NCI-H345 treated with DMSO at 0.1 percent for 48 hours (cell line): Measurements from ENCODE around the gene PPP1R12B.
"Not testable (repeated sequence)": the region's sequence is repeated elsewhere in the genome, so short reads cannot be mapped to it uniquely, and the experiment has no call there.

Experiments
- DNase-seq: peaks from one replicate; lab custom pipeline; 2025; ENCODE audit not compliant: unreplicated experiment; lab: John Stamatoyannopoulos, UW

The PPP1R12B gene

DNA sequence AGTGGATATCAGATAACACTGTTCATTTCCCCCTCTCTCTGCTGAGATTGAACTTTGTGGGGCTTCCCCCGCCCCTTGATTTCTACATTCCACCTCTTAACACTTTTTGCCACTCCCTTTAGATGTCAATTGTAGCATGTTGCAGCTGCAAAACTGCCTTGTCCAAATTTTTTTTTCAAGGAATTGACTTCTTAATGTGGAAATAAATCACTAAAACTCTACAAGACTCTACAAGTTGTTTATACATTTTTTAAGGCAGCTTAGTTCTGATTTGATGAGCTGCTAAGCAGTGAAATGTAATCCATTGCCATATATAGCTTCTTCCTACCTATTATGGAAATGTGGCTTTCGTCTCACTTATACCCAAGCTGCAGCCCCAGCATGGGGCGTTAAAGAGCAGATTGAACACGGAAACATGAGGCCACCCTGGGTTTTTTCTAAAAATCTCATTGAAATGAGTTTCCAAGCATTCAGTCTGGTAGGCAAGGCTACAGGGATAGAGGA, 229.6 kb downstream of the PPP1R12B start:
- DNase-seq, result no peak

DNA sequence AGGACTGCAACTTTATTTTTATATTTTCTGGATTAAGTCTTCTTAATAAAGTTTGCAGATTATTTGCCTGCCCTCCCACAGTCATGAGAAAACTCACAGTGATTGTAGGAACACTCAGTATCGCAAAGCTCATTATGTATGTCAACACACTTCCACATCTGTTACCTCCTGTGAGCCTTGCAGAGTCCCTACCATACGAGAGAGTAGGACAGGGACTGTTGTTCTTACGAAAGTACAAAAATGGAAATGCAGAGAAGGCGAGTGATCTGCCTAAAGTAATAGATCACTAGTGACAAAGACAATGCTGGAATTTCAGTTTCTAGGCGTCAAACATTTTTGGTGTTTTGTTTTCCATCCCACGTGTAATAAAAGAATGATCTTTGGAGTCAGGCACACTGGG, 230.1 kb downstream of the PPP1R12B start:
- no peak for DNase-seq

DNA sequence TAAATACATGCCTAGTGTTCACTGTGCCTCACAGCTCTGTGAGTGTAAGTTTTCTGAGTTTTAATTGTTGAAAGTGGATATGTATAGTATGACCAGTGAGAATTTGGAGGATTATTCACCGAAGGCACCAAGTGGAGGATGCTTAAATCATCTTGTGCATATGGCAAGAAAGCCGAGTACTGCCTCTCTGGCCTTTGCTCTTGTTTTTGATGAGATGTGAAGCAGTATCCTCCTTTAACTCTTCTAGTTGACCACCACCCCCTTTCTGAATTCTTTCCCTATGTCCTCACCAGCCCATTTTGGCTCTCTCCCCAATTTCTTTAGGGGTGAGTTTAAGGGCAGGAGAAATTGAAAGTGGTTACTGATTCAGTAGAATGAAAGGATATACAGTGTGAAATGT, 231.3 kb downstream of the PPP1R12B start:
- no peak for DNase-seq

DNA sequence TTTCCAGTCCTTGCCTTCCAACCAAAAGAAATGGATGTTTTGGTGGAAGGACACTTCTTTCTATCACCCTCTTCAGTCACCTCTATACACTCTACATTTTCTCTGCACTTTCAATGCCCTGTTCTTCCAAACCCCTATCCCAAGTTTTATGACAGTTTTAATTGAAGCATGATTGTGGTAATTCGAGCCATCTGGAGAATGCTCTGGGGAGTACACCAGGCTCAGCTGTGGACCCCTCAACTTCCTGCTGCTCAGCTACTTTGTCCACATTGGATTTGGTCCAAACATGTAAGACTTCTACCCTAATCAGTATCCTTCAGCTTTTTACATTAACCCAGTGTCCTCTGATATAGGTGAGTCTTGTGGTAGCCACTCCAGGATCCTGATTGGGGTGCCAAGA, 232.1 kb downstream of the PPP1R12B start:
- DNase-seq, result no peak

DNA sequence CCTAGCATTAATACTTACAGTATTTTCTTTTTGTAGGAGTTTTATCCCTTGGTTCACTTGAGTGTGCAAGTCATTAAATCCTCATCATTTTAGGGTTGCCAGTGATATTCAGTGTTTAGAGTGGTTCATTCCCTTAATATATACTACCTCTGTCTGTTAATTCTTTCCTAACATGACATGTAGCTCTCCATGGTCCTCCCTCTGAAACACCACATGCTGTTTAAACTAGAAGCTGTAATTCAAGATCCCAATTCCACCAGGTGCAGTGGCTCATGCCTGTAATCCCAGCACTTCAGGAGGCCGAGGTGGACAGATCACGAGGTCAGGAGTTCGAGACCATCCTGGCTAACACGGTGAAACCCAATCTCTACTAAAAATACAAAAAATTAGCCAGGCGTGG, 233.9 kb downstream of the PPP1R12B start:
- not testable (repeated sequence) for DNase-seq

DNA sequence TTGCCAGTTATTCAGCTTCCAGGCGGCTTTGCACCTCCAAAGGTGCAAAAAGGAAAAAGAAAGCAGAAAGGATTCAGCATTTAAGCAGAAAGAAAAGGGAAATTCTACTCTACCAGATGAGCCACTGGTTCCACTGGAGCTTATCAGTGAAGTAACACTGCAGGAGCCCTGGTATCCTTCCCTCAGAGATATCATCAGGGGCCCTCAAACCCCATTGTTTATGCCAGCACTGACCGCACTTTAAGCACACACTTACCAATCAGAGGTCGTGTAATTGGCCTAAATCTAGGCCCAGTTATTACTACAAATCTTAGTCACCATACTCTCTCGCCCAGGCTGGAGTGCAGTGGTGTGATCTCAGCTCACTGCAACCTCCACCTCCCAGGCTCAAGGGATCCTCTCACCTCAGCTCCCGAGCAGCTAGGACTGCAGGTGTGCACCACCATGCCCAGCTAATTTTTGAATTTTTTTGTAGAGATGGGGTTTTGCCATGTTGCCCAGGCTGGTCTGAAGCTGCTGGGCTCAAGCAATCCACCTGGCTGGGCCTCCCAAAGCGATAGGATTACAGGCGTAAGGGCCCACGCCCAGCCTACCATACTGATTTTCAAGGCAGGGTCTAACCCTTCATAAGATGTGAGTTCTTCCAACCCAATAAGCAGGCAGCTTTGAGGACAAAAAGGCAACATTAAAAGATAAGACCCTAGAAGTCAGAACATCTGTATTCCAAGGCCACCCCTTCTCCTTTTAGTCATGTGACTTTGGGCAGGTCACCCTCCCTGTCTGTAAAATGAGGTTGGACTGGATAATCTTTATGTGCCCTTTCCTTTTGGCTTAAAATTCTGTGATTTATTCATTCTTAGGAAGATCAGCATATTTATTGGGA, 236.4 kb downstream of the PPP1R12B start:
- DNase-seq, result no peak

DNA sequence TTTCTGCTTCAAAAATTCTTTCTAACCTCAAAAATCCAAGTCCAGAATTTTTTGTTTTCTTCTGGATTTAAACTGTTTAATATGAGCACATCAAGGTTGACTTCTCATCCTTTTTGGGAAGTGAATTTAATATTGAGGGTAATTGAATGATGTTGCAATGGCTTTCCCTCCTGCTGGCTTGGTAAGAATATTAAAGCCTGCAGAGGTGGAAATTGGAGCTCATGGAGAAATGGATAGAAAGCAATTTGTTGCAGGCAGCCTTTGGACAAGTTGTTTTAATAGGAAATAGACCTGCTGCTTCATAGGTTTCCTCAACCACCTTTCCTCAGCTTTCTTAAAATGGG, 237.1 kb downstream of the PPP1R12B start:
- DNase-seq, result no peak

DNA sequence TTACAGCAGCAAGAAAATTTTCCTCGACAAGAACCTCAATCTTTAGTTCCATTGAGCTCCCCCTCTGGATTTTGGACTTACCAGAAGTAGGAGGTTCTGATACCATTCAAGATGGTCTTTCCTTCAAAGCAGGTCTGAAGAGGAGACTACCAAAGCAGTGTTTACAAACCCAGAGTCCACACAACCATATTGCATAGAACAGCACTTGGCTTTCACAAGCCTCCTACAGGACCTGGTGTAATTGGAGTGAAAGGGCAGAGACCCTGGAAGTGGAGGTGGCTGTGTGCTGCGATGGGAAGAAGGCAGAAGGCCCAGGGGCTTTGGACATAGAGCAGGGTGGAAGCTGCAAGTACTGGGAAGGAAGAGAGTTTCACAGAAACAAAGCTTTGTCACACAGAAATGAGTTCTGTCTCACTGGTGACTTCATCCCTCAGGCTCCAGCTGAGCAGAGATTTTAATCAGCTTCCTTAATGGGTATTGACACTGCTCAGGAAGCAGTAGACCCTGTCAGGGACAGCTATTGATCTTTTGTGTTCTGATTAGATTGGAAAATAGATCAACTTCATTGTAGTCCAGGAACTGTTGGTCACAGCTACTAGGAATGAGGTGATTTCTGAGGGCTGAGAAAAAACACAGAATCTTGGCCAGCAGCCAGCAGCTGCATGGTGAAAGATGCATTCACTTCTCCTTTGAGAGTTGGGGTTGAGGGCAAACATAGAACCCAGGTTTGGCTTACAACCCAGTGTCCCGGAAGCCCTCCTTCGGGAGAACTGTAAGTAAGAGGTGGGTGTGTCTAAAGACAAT, 237.7 kb downstream of the PPP1R12B start:
- DNase-seq, result peak; percentile 7

DNA sequence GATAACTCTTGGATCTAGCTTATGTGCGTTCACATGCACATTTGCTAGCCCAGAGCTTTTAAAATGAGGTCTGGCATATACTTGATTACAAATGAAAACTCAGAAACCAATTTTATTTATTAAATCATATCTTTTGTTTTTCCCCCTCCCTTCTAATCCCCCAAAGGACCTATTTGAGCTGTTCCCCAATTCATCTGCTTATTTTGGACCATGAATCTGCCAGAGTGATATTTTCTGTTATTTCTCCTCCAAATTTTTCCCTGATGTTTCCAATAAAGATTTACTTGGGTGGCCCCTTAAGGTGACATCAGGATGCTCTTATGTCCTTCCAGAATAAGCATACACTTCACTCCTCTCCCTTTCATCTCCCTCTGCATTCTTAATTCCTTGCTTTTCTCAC, 238.4 kb downstream of the PPP1R12B start:
- DNase-seq, result no peak

DNA sequence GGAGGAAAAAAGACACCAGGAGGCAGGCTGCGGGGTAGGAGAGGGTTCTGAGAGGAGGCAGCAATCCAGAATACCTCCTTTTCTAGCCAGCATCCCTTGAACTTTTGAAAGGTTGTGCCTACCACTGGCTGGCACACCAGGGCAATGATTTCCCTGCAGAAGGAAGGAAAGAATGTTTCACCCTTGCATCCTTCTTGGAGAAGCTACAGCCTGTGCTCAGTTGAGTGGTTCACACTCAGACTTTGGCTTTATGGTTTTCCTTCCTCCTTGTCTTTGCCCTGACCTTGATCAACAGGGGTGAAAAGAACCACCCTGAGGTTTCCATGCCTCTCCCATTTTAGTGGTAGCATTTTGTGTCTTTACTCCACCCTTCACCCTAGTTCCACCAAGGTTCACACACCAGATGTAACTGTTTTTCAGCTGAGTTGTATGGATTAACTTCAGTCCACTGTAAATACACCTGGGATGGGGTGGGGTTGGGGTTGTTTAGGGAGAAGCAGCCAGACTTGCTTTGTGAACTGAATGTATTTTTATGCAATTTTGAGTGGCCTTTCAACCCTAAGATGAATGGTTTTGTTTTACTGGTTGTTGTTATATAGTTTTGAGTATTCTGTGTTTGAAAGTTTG, 239.5 kb downstream of the PPP1R12B start:
- DNase-seq, result no peak

DNA sequence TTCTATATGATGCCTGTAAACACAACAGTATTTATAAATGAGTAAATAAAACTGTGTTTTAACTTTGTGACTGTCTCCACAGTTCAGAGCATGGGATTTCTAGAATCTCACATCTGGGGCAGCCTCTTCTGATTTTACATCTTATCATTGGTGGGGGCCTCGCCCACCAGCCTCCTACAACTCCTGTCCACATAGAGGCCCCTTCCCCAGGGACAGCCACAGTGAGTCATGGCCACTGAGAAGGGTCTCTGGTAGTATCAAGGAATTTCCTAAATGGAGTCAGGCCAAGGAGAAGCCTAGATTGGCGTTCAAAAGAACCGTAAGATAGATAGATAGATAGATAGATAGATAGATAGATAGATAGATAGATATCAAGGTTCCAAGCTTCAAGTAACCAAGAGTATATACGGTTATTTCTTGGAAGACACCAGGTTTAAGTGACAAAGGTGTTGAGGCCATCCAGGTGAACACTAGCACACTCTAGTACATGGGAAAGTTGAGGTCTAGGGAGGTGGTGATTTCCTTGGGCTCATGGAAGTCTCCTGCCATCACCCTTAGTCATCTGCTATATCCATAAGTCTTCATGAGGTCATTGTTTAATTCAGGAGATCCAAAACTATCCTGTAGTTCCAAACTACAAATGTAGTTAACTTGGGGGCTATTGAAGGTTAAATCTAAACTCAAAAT, 240.1 kb downstream of the PPP1R12B start:
- DNase-seq, result no peak

DNA sequence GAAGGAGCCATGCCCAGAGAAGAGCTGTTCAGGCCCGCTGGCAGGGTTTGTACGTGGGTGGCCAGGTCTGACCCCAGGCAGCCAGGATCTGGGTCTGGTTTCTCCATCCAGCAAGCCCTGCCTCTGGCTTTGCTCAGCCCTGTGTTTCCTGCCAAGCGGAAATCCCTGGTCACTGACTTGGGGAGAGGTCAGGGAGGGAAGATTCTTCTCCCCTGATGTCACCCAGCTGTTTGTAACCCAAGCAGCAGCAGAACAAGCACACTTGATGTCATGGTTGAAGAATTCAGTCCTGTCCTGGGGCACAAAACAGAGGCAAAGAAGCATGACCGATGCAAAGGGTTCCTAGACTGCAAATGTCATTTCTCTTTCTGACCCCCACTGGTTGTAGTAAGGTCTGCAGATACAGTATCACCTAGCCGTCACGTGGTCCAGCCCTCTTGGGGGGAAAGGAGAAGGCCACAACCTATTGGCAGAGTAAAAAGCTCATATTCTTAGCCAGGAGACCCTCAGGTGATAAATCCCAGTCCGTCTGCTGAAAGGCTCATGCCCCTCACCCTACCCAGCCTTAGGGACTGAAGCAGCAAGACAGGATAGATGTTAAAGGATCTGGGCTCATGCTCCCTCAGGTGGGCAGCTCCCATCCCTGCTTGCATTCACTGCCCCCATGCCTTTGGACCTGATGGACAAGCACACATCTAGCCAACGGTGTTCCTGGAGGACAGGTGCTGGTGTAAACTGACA, 240.9 kb downstream of the PPP1R12B start:
- DNase-seq, result no peak

DNA sequence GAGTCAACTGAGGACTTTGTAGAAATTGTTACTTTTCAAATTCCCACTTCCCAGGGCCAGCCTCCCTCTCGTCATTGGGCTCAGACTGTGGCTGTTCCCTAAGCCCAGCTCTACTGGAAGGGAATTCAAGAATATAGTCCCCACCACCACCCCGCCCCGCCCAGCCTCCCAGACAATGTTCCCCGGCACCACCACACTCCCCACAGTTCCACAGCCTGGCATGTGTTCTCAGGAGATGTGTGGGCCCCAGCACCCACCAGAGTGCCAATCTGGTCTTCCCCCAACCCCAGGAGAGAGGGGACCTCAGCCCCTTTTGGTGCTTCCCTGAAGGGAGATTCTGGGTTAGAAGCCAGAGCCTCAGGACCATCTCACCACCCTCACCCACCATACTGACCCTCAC, 241.6 kb downstream of the PPP1R12B start:
- no peak for DNase-seq

DNA sequence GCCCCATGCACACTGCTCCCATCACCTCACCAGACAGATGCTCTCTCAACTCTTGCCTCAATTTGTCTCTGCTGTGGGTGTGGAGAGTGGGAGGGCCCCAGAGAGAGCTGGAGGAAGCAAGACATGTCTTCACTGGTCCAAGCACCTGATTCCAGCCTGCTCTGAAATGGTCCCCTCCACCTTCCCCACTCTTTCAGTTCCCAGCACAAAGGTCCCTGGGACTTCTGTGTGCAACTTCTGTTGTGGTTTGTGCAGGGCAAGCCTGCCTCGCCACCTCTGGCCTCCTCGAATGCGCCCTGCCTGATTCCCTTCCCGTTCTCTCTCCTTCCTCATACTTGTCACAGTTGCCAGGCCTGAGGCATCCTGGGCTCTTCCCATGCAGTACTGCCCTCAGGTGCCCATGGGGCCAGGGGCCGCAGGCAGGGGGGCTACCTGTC, 242.5 kb downstream of the PPP1R12B start:
- no peak for DNase-seq

DNA sequence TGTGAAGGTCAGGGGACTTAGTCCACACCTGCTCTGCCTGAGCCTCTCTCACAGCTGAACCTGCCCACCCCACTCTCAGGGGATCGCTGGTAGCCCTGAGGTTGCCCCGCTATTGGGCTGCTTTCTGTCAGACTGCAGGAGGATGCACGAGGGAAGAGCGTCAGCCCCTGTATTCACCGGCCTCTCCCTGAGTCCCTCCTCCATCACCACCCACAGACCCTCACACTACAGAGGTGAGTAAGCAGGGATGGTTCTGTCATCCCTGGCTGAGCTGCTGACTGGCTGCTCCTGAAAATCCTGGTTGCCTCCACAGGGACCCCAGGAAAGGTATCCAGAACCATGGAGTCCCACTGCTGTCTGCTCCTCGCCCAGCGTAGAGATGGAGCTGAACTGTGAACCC, 243.0 kb downstream of the PPP1R12B start:
- DNase-seq, result no peak

DNA sequence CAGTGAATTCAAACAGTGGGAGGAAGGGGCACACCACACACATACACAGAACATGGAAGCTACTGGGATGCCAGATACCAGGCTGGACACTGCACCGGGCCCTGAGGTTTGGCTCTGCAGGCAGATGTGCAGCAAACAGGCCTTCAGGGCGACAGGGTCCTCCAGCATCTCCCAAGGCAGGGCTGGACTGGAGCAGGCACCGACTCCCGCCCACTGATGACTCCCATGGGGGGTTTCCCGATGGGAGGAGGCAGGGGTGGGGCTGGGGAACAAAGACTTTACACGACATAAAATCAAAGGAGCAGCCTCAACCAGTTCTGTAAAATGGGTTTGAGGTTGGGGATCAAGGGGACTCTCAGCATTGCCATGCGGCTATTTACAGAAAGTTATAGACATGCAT, 243.6 kb downstream of the PPP1R12B start:
- DNase-seq, result no peak

DNA sequence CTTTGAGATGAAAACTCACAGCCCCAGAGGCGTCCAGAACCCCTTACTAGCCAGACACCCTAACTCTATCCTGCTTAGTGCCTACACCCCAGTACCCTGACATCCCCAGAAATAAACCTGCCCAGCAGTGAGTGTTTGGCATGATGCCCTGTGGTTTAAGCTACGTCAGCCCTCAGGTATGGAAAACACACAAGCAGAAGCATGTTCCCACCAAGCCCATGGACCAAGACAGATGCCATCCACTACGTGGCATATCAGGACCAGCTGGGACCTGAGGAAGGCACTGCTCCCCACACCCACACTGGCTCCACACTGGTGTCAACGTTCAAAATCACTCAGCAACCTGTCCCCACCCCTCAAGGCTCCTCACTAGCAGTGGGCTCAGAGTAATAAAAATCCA, 245.3 kb downstream of the PPP1R12B start:
- DNase-seq, result no peak

DNA sequence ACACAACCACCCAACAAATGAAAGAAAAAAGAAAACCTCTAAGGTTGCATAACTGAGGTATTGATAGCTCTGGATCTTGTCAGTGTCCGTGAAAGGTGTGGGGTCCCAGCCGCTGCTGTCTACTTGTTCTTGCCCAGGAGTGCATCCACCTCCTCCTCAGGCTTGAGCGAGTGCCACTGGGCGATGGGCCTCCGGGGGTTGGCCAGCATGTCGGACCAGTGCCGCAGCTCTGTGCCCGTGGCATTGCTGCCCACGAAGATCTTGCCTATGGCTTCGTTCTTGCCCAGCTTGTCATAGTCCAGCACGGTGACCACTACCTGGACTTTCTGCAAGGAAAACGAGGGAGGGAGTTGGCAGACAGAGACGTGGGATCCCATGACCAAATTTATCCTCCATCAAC, 248.1 kb downstream of the PPP1R12B start:
- DNase-seq, result no peak

DNA sequence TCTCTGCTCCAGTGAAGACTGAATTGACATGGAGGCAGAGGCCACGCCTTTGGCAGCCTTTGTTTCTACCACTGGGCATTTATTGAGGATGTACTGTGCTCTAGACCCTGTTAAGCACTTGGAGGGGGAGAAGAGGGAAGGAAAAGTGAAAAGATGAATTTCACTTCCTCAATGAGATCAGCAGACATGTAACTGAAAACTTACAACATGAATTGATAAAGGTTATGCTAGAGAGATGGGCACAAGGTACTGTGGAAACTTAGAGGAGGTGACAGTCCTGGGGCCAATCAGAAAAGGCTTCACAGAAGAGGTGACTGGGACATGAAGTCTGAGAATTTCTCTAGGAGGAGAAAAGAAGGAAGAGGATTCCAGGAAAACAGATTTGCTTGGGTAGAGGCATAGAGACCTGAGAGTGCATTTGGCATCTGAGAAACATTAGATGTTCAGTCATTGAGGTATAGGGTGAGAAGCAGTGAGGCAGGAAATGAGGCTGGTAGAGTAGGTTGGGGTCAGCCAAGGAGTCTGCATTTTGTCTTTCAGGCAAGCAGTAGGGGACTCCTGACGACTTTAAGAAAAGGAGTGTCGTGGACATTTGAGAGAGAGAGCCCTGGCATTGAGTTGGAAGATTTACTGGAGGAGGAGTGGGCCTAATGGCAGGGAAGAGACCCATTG, 248.7 kb downstream of the PPP1R12B start:
- no peak for DNase-seq
